HEK293 (cell line): ENCODE measurements around the gene BBIP1.

Experiments used
- CTCF ChIA-PET: fragments of 350-600 bp; formaldehyde crosslinking; extraction: SDS; loops from one replicate; lab custom pipeline; 2021; ENCODE audit warnings: antibody characterized with exemption; lab: Yijun Ruan, JAX
- POLR2A ChIA-PET: fragments of 300-600 bp; formaldehyde crosslinking; extraction: SDS; loops from one replicate; lab custom pipeline; 2020; ENCODE audit warnings: antibody characterized with exemption, inconsistent platforms; lab: Yijun Ruan, JAX
- H3K27ac ChIP-seq: fragments of 200-500 bp; sonication (Bioruptor generic); 2 replicates; pipeline ENCODE4 v1.5.1; 2014; ENCODE audit warnings: low read depth, low read length, control low read depth, inconsistent platforms; ENCODE audit errors: extremely low read depth
- H3K36me3 ChIP-seq, 2 experiments: fragments of 200-500 bp in 1 of 2; sonication (Bioruptor generic) in 1 of 2; 1 replicate in 1 of 2; 2 replicates in 1 of 2; pipeline ENCODE4 v1.5.1; 2014 to 2017; ENCODE audit warnings: inconsistent platforms in 2 of 2, low read length in 2 of 2; ENCODE audit not compliant: control insufficient read depth in 2 of 2, insufficient read depth in 1 of 2
- H3K4me1 ChIP-seq: fragments of 200-500 bp; sonication (Bioruptor generic); 2 replicates; pipeline ENCODE4 v1.5.1; 2014; ENCODE audit warnings: mild to moderate bottlenecking, low read length, inconsistent platforms; ENCODE audit not compliant: control insufficient read depth, insufficient read depth
- H3K4me3 ChIP-seq: 2 replicates; pipeline ENCODE4 v1.5.1; 2011; ENCODE audit warnings: low read depth, mild to moderate bottlenecking, control low read depth, low read length, moderate library complexity
- H3K9me3 ChIP-seq: fragments of 200-500 bp; sonication (Bioruptor generic); 2 replicates; pipeline ENCODE4 v1.5.1; 2014; ENCODE audit warnings: low read depth, low read length, inconsistent platforms; ENCODE audit not compliant: control insufficient read depth, insufficient read depth
- EGR2 ChIP-seq: fragments of 450-650 bp; formaldehyde crosslinking; IDR thresholded peaks from 2 replicates; pipeline ENCODE4 v1.5.1; 2016; ENCODE audit warnings: low read depth, missing biosample characterization, missing genetic modification characterization
- GLIS2 ChIP-seq: fragments of 450-650 bp; formaldehyde crosslinking; IDR thresholded peaks from 2 replicates; pipeline ENCODE4 v1.5.1; 2016; ENCODE audit warnings: missing biosample characterization, missing genetic modification characterization
- HIC1 ChIP-seq: fragments of 450-650 bp; formaldehyde crosslinking; IDR thresholded peaks from 2 replicates; pipeline ENCODE4 v1.5.1; 2016; ENCODE audit warnings: missing biosample characterization, missing genetic modification characterization
- HOXA7 ChIP-seq: sonication (generic); formaldehyde crosslinking; IDR thresholded peaks from 2 replicates; pipeline ENCODE4 v1.8.1; 2022; ENCODE audit warnings: missing genetic modification reagents, borderline replicate concordance
- IKZF3 ChIP-seq: fragments of 450-650 bp; IDR thresholded peaks from 2 replicates; pipeline ENCODE4 v1.5.0; 2018; ENCODE audit warnings: missing biosample characterization, mild to moderate bottlenecking, missing genetic modification characterization, moderate library complexity
- KLF16 ChIP-seq: fragments of 450-650 bp; formaldehyde crosslinking; IDR thresholded peaks from 2 replicates; pipeline ENCODE4 v1.5.1; 2017; ENCODE audit warnings: missing biosample characterization, missing genetic modification characterization
- KLF8 ChIP-seq: fragments of 450-650 bp; formaldehyde crosslinking; IDR thresholded peaks from 2 replicates; pipeline ENCODE4 v1.5.1; 2016; ENCODE audit warnings: missing biosample characterization, missing genetic modification characterization
- KLF9 ChIP-seq: fragments of 450-650 bp; formaldehyde crosslinking; IDR thresholded peaks from 2 replicates; pipeline ENCODE4 v1.5.1; 2016; ENCODE audit warnings: missing biosample characterization, missing genetic modification characterization, low read depth
- MEIS1 ChIP-seq: sonication (generic); formaldehyde crosslinking; IDR thresholded peaks from 2 replicates; pipeline ENCODE4 v1.8.1; 2022; ENCODE audit warnings: missing genetic modification reagents, mild to moderate bottlenecking, borderline replicate concordance
- MYNN ChIP-seq: fragments of 450-650 bp; formaldehyde crosslinking; IDR thresholded peaks from 2 replicates; pipeline ENCODE4 v1.5.1; 2016; ENCODE audit warnings: missing biosample characterization, missing genetic modification characterization, borderline replicate concordance
- SP2 ChIP-seq: fragments of 450-650 bp; formaldehyde crosslinking; IDR thresholded peaks from 2 replicates; pipeline ENCODE4 v1.5.1; 2016; ENCODE audit warnings: missing biosample characterization, missing genetic modification characterization
- SP3 ChIP-seq: fragments of 450-650 bp; formaldehyde crosslinking; IDR thresholded peaks from 2 replicates; pipeline ENCODE4 v1.5.1; 2016; ENCODE audit warnings: missing biosample characterization, missing genetic modification characterization
- ZBTB26 ChIP-seq: fragments of 450-650 bp; formaldehyde crosslinking; optimal IDR thresholded peaks from 2 replicates; pipeline ENCODE3; 2016; ENCODE audit warnings: missing biosample characterization, mild to moderate bottlenecking, missing genetic modification characterization
- ZBTB49 ChIP-seq: fragments of 450-650 bp; formaldehyde crosslinking; IDR thresholded peaks from 2 replicates; pipeline ENCODE4 v1.5.1; 2016; ENCODE audit warnings: missing biosample characterization, missing genetic modification characterization, low read depth
- ZBTB7A ChIP-seq: fragments of 450-650 bp; formaldehyde crosslinking; IDR thresholded peaks from 2 replicates; pipeline ENCODE4 v1.5.1; 2016; ENCODE audit warnings: low read depth, missing biosample characterization, missing genetic modification characterization
- ZNF19 ChIP-seq: fragments of 450-650 bp; formaldehyde crosslinking; IDR thresholded peaks from 2 replicates; pipeline ENCODE4; 2016; ENCODE audit warnings: missing biosample characterization, missing genetic modification characterization, low read depth
- ZNF23 ChIP-seq: fragments of 450-650 bp; formaldehyde crosslinking; IDR thresholded peaks from 2 replicates; pipeline ENCODE4 v1.5.1; 2016; ENCODE audit warnings: missing biosample characterization, missing genetic modification characterization, borderline replicate concordance
- ZNF24 ChIP-seq: fragments of 450-650 bp; formaldehyde crosslinking; IDR thresholded peaks from 2 replicates; pipeline ENCODE4 v1.5.1; 2016; ENCODE audit warnings: missing biosample characterization, missing genetic modification characterization
- ZNF518A ChIP-seq: fragments of 450-650 bp; formaldehyde crosslinking; conservative IDR thresholded peaks from 2 replicates; pipeline ENCODE4 v1.5.1; 2016; ENCODE audit warnings: low read depth, missing biosample characterization, missing genetic modification characterization
- ZNF561 ChIP-seq: fragments of 450-650 bp; IDR thresholded peaks from 2 replicates; pipeline ENCODE4 v1.5.1; 2018; ENCODE audit warnings: missing biosample characterization, missing genetic modification characterization, borderline replicate concordance

The BBIP1 gene

GRCh38 chr10:110919349-110919931 is 460 bp upstream of the BBIP1 start, which contains the start of gene SHOC2 (continued):
- TF ChIP-seq ZBTB49 (tag by site-specific recombination) (no peak), MYNN (tag by site-specific recombination) (no peak), ZNF518A (tag by site-specific recombination) (no peak), MEIS1 (CRISPR knock-in tag) (no peak), KLF8 (tag by site-specific recombination) (peak; percentile 83; the same call in 1 of the 2 replicates), KLF16 (tag by site-specific recombination) (peak; percentile 63; the same call in 1 of the 2 replicates), KLF9 (tag by site-specific recombination) (0 out of 2 replicates have a peak, but pooled peaks have one; percentile 55), ZNF23 (tag by site-specific recombination) (no peak), SP2 (tag by site-specific recombination) (peak; percentile 89), GLIS2 (tag by site-specific recombination) (0 out of 2 replicates have a peak, but pooled peaks have one; percentile 1), ZNF19 (tag by site-specific recombination) (no peak), ZNF561 (peak; percentile 15; the same call in 1 of the 2 replicates), HIC1 (tag by site-specific recombination) (peak; percentile 48; the same call in 1 of the 2 replicates), EGR2 (tag by site-specific recombination) (no peak), HOXA7 (no peak), ZBTB7A (tag by site-specific recombination) (no peak)

- Histone ChIP-seq H3K27ac (peak overlapping the region; percentile 74), H3K4me1 (peaks cover 25% of the 10 kb centered on the region), H3K9me3 (no peaks in the 10 kb centered on the region), H3K4me3 (peak overlapping the region; percentile 92), H3K36me3 (no peaks in the 10 kb centered on the region)
- ChIA-PET CTCF (interaction anchor here (0.6 to 1.6 kb wide), 3 partner anchors 10 to 115 kb away, joined by 3 to 5 read pairs (median 3); no protein-coding TSS in a partner anchor), POLR2A (interaction anchor here (0.5 to 2.9 kb wide), 9 partner anchors 13 to 535 kb away, joined by 3 to 15 read pairs (median 6); partner anchors contain the start of gene PDCD4)
- TF ChIP-seq ZNF518A (tag by site-specific recombination) (no peak), SP3 (tag by site-specific recombination) (peak; percentile 89; the same call in 1 of the 2 replicates), ZBTB26 (tag by site-specific recombination) (no peak), ZNF24 (tag by site-specific recombination) (no peak), IKZF3 (tag by site-specific recombination) (peak; percentile 92)
These were observed 724 bp downstream of the BBIP1 start for GRCh38 chr10:110918269-110918642.
